ENCODE results near the gene PPP3R2. TPM values are rescaled to one million over a fixed set of nuclear protein-coding genes. Genes with fewer than 3 reads are reported as not detected.

PPP3R2 gene
- total RNA-seq, 4 donors from 2014 or later = not detected

DNA sequence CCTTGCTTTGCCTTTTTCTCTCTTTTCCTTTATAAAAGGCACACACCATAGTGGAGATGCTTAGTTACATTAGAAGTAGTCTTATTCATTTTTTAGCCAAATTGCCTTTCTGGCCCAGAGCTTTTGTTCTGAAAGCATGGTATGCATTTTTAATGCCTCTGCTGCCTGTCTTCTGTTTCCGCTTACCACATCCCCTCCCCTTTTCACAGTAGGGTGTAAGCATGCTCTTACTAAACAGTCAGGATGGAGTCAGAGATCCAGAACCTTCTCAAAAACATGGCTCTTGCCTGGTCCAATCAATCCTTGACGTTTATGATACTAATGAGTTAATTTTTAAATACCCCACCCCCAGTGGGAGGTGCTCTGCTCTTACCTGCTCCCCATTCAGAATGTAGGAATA is 22.5 kb downstream of the PPP3R2 start:
- peaks cover 0 to 31% (median 0%) of the 10 kb centered on the region in 3 donors for H3K36me3 ChIP-seq
- H3K4me1 ChIP-seq = no peaks in the 10 kb centered on the region
- no peak for DNase-seq (ENCODE audit: low spot score in 2 of 2)
- no peaks in the 10 kb centered on the region for H3K9me3 ChIP-seq
- H3K27me3 ChIP-seq = no peaks in the 10 kb centered on the region
- H3K27ac ChIP-seq = no peak overlapping the region
- 63 to 85% methylated on average over 2 of the region's 2 CpGs for WGBS, 2 donors
- H3K4me3 ChIP-seq = no peak overlapping the region
- no peak for TF ChIP-seq POLR2A (IDR thresholded peaks at IDR 0.05)
- TF ChIP-seq, protein P1, sequence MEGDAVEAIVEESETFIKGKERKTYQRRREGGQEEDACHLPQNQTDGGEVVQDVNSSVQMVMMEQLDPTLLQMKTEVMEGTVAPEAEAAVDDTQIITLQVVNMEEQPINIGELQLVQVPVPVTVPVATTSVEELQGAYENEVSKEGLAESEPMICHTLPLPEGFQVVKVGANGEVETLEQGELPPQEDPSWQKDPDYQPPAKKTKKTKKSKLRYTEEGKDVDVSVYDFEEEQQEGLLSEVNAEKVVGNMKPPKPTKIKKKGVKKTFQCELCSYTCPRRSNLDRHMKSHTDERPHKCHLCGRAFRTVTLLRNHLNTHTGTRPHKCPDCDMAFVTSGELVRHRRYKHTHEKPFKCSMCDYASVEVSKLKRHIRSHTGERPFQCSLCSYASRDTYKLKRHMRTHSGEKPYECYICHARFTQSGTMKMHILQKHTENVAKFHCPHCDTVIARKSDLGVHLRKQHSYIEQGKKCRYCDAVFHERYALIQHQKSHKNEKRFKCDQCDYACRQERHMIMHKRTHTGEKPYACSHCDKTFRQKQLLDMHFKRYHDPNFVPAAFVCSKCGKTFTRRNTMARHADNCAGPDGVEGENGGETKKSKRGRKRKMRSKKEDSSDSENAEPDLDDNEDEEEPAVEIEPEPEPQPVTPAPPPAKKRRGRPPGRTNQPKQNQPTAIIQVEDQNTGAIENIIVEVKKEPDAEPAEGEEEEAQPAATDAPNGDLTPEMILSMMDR (IDR thresholded peaks at IDR 0.05) = no peak
- no peak for TF ChIP-seq EP300 (IDR thresholded peaks at IDR 0.05)

DNA sequence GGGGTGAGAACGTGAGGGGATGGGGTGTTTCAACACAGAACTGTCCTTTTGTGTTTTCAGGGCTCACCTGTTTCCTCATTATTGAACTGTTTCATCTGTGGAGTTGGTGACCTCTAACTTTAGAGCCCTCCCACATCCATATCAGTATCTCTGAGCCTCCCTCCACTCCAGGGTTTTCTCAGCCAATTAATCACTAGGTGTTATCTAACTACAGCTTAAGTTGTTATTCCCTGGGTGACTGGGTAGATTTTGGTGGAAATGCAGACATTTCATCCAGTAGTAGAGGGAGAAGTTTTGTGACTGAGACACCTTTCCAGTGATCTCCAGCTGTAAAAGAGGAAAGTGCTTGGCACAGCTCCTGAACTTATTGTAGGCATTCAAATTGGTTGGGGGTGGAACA is 23.7 kb downstream of the PPP3R2 start:
- no peak overlapping the region for H3K27ac ChIP-seq
- WGBS, 2 donors = 89 to 93% methylated on average over 1 of the region's 1 CpG
- TF ChIP-seq EP300 (IDR thresholded peaks at IDR 0.05) = no peak
- TF ChIP-seq, protein P1 (IDR thresholded peaks at IDR 0.05) = no peak
- no peak for TF ChIP-seq POLR2A (IDR thresholded peaks at IDR 0.05)
- H3K27me3 ChIP-seq = no peaks in the 10 kb centered on the region
- H3K9me3 ChIP-seq = no peaks in the 10 kb centered on the region
- H3K4me1 ChIP-seq = no peaks in the 10 kb centered on the region
- no peak overlapping the region for H3K4me3 ChIP-seq
- DNase-seq (ENCODE audit: low spot score in 2 of 2) = no peak
- peaks cover 0 to 43% (median 0%) of the 10 kb centered on the region in 3 donors for H3K36me3 ChIP-seq

- Histone ChIP-seq H3K27me3 (no peaks in the 10 kb centered on the region), H3K4me3 (no peak overlapping the region), H3K4me1 (no peaks in the 10 kb centered on the region), H3K9me3 (no peaks in the 10 kb centered on the region), H3K27ac (no peak overlapping the region), H3K36me3 (peaks cover 0 to 55% (median 0%) of the 10 kb centered on the region in 3 donors)
- no peak for DNase-seq (ENCODE audit: low spot score in 2 of 2)
- WGBS, 2 donors = 73 to 78% methylated on average over 5 of the region's 5 CpGs
- TF ChIP-seq EP300 (IDR thresholded peaks at IDR 0.05) (no peak), POLR2A (IDR thresholded peaks at IDR 0.05) (no peak)
- TF ChIP-seq, protein P1 (IDR thresholded peaks at IDR 0.05) = no peak
These were observed 24.8 kb downstream of the PPP3R2 start for GRCh38 chr9:101569741-101570501.

- Histone ChIP-seq H3K27me3 (no peaks in the 10 kb centered on the region), H3K9me3 (no peaks in the 10 kb centered on the region), H3K27ac (no peak overlapping the region), H3K4me3 (no peak overlapping the region), H3K4me1 (no peaks in the 10 kb centered on the region), H3K36me3 (peaks cover 0 to 70% (median 6%) of the 10 kb centered on the region in 3 donors)
- no peak for DNase-seq (ENCODE audit: low spot score in 2 of 2)
- 91 to 93% methylated on average over 3 of the region's 3 CpGs for WGBS, 2 donors
- TF ChIP-seq, protein P1 (IDR thresholded peaks at IDR 0.05) = no peak
- TF ChIP-seq EP300 (IDR thresholded peaks at IDR 0.05) (no peak), POLR2A (IDR thresholded peaks at IDR 0.05) (no peak)
These were observed 26.9 kb downstream of the PPP3R2 start for GRCh38 chr9:101567725-101568350.
